Loucy (cell line): ENCODE data around the gene OXA1L.

Experiments used
- H2AFZ ChIP-seq: fragments of 200-600 bp; sonication (generic); 2 replicates; pipeline ENCODE4 v1.6.0; 2016; ENCODE audit warnings: antibody characterized with exemption, mild to moderate bottlenecking, low read length, moderate library complexity
- H3F3A ChIP-seq: fragments of 200-600 bp; 2 replicates; pipeline ENCODE4 v1.6.0; 2016; ENCODE audit warnings: antibody characterized with exemption, low read depth, mild to moderate bottlenecking
- H3K27me3 ChIP-seq: fragments of 200-600 bp; sonication (generic); 2 replicates; pipeline ENCODE4 v1.6.1; 2014; ENCODE audit warnings: low read length, mild to moderate bottlenecking; ENCODE audit not compliant: insufficient read depth, poor library complexity, severe bottlenecking
- H3K36me3 ChIP-seq: fragments of 200-600 bp; sonication (generic); 2 replicates; pipeline ENCODE4 v1.6.1; 2016; ENCODE audit warnings: low read length; ENCODE audit not compliant: insufficient read depth
- H3K4me1 ChIP-seq: fragments of 200-600 bp; sonication (generic); 2 replicates; pipeline ENCODE4 v1.5.1; 2014; ENCODE audit warnings: low read length, mild to moderate bottlenecking; ENCODE audit not compliant: insufficient read depth, poor library complexity, severe bottlenecking
- H3K4me2 ChIP-seq: fragments of 200-600 bp; sonication (generic); 2 replicates; pipeline ENCODE4 v1.6.0; 2014; ENCODE audit warnings: antibody characterized with exemption, low read length, low read depth, mild to moderate bottlenecking; ENCODE audit not compliant: poor library complexity, severe bottlenecking
- H3K4me3 ChIP-seq: fragments of 200-600 bp; sonication (generic); 2 replicates; pipeline ENCODE4 v1.5.1; 2014; ENCODE audit warnings: low read length, mild to moderate bottlenecking, mixed read lengths; ENCODE audit not compliant: poor library complexity, severe bottlenecking
- H3K79me2 ChIP-seq: fragments of 200-600 bp; sonication (generic); 2 replicates; pipeline ENCODE4 v1.6.1; 2014; ENCODE audit warnings: low read length; ENCODE audit not compliant: insufficient read depth
- H3K9ac ChIP-seq: fragments of 200-600 bp; sonication (generic); 2 replicates; pipeline ENCODE4 v1.6.0; 2014; ENCODE audit warnings: mild to moderate bottlenecking, low read depth, low read length, moderate library complexity; ENCODE audit not compliant: poor library complexity, severe bottlenecking
- H3K9me2 ChIP-seq: fragments of 200-600 bp; sonication (generic); replicated peaks from 2 replicates; pipeline ENCODE4 v1.6.1; 2016; ENCODE audit warnings: low read depth, low read length, mixed read lengths
- H3K9me3 ChIP-seq: fragments of 200-600 bp; sonication (generic); 2 replicates; pipeline ENCODE4 v1.6.1; 2014; ENCODE audit warnings: mild to moderate bottlenecking, antibody characterized with exemption, low read length, low read depth; ENCODE audit not compliant: insufficient read depth
- H4K20me1 ChIP-seq: fragments of 200-600 bp; sonication (generic); 2 replicates; pipeline ENCODE4 v1.6.0; 2014; ENCODE audit warnings: antibody characterized with exemption, low read length, mild to moderate bottlenecking; ENCODE audit not compliant: insufficient read depth, poor library complexity, severe bottlenecking
- CTCF ChIP-seq: fragments of 200-600 bp; sonication (generic); conservative IDR thresholded peaks from 2 replicates; pipeline ENCODE4 v1.5.1; 2014; ENCODE audit warnings: mild to moderate bottlenecking, antibody characterized with exemption, low read length
- EZH2phosphoT487 ChIP-seq: fragments of 200-600 bp; IDR thresholded peaks from 2 replicates; pipeline ENCODE4 v1.6.1; 2018; ENCODE audit warnings: antibody characterized with exemption, mild to moderate bottlenecking, moderate library complexity, borderline replicate concordance

OXA1L gene

GRCh38 chr14:22770481-22771187 lies 4.1 kb downstream of the OXA1L start:
- Histone ChIP-seq H3K9me3 (no peaks in the 10 kb centered on the region), H2AFZ (no peak overlapping the region), H3K27me3 (no peaks in the 10 kb centered on the region), H3K79me2 (peaks cover 26% of the 10 kb centered on the region), H4K20me1 (no peaks in the 10 kb centered on the region), H3K9me2 (no peaks in the 10 kb centered on the region), H3K36me3 (peaks cover 28% of the 10 kb centered on the region; the same call in 1 of the 2 replicates), H3K9ac (no peak overlapping the region), H3K4me1 (peaks cover 21% of the 10 kb centered on the region), H3K4me3 (no peak overlapping the region), H3K4me2 (no peak overlapping the region), H3F3A (no peaks in the 10 kb centered on the region)
- no peak for TF ChIP-seq EZH2phosphoT487
- TF ChIP-seq CTCF: no peak

- H3K36me3 ChIP-seq: peaks cover 28% of the 10 kb centered on the region; the same call in 1 of the 2 replicates
- H3K9ac ChIP-seq: no peak overlapping the region
- H3K4me1 ChIP-seq: peaks cover 9% of the 10 kb centered on the region
- TF ChIP-seq CTCF (no peak), EZH2phosphoT487 (no peak)
- H3K27me3 ChIP-seq: no peaks in the 10 kb centered on the region
- H3K9me2 ChIP-seq: no peaks in the 10 kb centered on the region
- no peak overlapping the region for H3K4me3 ChIP-seq
- H3K9me3 ChIP-seq: no peaks in the 10 kb centered on the region
- no peaks in the 10 kb centered on the region for H4K20me1 ChIP-seq
- H3K79me2 ChIP-seq: peaks cover 9% of the 10 kb centered on the region
- no peak overlapping the region for H2AFZ ChIP-seq
- H3K4me2 ChIP-seq: no peak overlapping the region
- H3F3A ChIP-seq: no peaks in the 10 kb centered on the region
Observed at GRCh38 chr14:22772725-22773124, 6.2 kb downstream of the OXA1L start.

GRCh38 chr14:22773162-22774010 lies 6.9 kb downstream of the OXA1L start:
- no peaks in the 10 kb centered on the region for H3F3A ChIP-seq
- peaks cover 3% of the 10 kb centered on the region for H3K4me1 ChIP-seq
- H3K27me3 ChIP-seq: no peaks in the 10 kb centered on the region
- no peak overlapping the region for H3K9ac ChIP-seq
- no peak overlapping the region for H3K4me3 ChIP-seq
- no peak overlapping the region for H2AFZ ChIP-seq
- peaks cover 28% of the 10 kb centered on the region; the same call in 1 of the 2 replicates for H3K36me3 ChIP-seq
- H3K9me2 ChIP-seq: no peaks in the 10 kb centered on the region
- peaks cover 2% of the 10 kb centered on the region for H3K79me2 ChIP-seq
- no peaks in the 10 kb centered on the region for H4K20me1 ChIP-seq
- TF ChIP-seq EZH2phosphoT487: no peak
- no peak for TF ChIP-seq CTCF
- H3K4me2 ChIP-seq: no peak overlapping the region
- H3K9me3 ChIP-seq: no peaks in the 10 kb centered on the region
